ENCODE data around the gene CSNK1E. TPM values are rescaled to one million over a fixed set of nuclear protein-coding genes. Genes with fewer than 3 reads are reported as not detected.

Gene CSNK1E
- polyA plus RNA-seq, 4 donors, result 112 to 207 (median 160) TPM

- DNase-seq (ENCODE audit: low read depth in 4 of 4, low spot score in 2 of 4), result no peak
Measured at GRCh38 chr22:38309614-38310517, 7.4 kb downstream of the CSNK1E start.

GRCh38 chr22:38308791-38309498 lies 8.3 kb downstream of the CSNK1E start:
- no peak for DNase-seq (ENCODE audit: low read depth in 4 of 4, low spot score in 2 of 4)

DNA sequence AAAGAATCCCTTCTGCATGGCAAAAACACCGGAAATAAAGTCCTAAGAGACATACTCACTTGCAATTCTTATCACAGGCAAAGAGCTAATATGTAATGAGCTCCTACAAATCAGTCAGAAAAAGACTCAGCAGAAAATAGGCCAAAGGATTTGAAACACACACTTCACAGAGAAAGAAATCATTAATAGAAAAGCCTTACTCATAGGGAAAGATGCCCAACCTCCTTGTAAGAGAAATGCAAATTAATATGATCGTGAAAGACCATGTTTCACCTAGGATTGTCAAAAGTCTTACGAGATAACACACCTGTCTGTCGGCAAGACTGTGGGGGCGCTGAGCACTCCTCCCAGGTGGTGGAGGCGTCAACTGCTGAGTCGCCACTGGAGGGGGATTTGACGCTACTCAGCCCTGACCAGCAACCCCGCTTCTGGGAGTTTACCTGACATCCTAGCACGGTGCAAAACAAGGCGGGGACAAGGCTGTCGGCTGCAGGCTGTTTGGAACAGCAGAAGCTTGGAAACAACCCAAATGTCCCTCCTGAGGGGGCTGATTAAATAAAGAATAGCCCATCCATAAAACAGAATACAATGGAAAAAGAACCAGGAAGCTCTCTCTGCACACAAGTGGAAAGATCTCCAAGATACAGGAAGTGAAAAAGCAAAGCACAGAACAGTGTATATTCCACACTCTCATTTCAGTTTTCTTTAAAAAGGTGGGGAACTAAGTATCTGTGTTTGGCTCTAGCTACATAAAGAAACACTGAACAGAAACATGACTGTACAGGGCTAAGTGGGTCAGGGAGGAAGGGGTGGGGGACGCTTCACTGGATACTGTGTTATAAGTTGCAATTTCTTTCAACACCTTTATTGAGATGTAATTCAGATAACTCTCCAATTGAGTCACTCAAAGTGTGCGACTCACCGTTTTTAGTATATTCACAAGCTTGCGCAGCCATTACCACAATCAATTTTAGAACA lies 11.5 kb downstream of the CSNK1E start:
- no peak for DNase-seq (ENCODE audit: low read depth in 4 of 4, low spot score in 2 of 4)

GRCh38 chr22:38304526-38304925 lies 12.7 kb downstream of the CSNK1E start:
- no peak for DNase-seq (ENCODE audit: low read depth in 4 of 4, low spot score in 2 of 4)

DNA sequence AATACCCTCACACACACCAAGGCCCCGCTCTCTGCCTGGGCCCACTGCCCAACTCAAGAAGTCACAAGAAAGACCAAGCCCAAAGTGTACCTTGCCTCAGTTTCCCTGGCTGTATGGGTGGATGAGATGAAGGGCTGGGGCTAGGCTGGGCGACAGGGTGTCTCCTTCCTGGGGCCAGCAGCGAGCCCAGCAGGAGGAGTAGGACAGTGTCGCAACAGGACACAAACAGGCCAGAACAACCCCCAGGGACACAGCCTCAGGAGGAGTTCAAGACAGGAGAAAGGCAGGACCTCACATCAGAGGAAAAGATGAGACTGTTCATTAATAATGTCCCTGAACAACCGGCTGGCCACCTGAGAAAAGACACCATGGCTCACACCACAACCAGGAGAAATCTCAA lies 13.3 kb downstream of the CSNK1E start:
- no peak for DNase-seq (ENCODE audit: low read depth in 4 of 4, low spot score in 2 of 4)

GRCh38 chr22:38302906-38303305 lies 14.3 kb downstream of the CSNK1E start:
- no peak for DNase-seq (ENCODE audit: low read depth in 4 of 4, low spot score in 2 of 4)

DNA sequence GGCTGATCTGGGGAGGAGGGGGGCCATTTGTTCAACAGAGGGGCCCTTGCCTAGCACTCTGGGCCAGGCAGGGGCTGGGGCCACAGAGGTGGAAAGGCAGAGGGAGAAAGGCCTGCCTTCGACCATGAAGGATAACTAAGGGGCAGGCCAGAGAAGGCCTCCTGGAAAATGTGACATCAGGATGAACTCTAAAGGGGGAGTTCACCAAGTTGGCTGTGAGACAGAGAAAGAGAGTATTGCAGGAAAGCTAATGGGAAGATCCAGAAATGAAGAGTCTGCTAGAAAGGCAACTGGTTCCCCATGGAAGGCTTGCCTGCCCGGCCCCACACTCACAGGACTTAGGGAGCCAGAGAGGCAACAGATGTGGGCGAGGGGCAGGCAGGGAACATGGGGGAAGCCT lies 16.3 kb downstream of the CSNK1E start:
- DNase-seq (ENCODE audit: low read depth in 4 of 4, low spot score in 2 of 4), result no peak

DNA sequence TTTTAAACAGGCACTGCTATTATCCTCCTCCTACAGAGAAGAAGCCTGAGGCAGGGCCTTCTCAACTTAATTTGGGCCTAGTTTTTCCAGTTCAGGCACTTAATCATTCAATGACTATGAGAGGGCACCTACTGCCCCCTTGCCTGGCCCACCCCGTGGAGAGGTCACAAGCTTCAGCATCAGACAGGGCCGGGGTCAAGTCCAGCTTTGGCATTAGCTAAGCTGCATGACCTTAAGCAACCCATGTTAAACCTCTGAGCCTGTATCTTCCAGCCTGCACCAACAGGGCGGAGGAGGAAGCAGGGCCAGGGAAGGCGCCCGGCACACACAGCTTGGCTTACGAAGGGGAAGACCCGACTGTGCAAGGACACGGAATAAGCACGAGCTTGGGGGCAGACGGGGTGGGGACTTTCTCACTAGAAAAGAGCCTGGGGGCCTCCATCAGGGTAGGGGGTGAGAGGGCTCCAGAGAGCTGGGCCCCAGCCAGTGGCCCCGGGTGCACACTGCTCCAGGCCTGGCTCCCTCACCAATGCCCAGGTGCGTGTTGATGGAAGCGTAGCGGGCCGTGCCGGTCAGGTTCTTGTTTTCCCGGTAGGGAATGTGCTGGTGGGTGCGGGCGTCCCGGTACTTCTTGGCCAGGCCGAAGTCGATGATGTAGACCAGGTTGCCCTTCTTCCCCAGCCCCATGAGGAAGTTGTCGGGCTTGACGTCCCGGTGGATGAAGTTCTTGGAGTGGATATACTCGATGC lies 16.9 kb downstream of the CSNK1E start:
- DNase-seq (ENCODE audit: low read depth in 4 of 4, low spot score in 2 of 4), result no peak

DNA sequence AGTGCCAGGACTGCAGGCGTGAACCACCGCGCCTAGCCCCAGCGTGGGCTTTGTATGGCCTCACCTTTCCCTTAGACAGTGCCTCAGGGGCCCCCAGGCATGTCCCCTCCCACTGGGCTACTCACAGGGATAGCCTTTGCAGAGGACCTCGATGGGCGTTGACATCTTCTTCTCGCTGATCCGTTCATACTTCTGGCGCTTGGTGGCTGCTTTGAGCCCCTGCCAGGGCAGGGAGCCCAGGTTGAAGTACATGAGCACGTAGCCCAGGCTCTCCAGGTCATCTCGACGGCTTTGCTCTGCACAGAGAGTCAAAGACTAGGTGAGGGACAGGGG lies 17.5 kb downstream of the CSNK1E start:
- DNase-seq (ENCODE audit: low read depth in 4 of 4, low spot score in 2 of 4), result no peak

- no peak for DNase-seq (ENCODE audit: low read depth in 4 of 4, low spot score in 2 of 4)
Measured at GRCh38 chr22:38298312-38299005, 18.8 kb downstream of the CSNK1E start.

GRCh38 chr22:38296372-38296771 lies 20.9 kb downstream of the CSNK1E start:
- no peak for DNase-seq (ENCODE audit: low read depth in 4 of 4, low spot score in 2 of 4)

DNA sequence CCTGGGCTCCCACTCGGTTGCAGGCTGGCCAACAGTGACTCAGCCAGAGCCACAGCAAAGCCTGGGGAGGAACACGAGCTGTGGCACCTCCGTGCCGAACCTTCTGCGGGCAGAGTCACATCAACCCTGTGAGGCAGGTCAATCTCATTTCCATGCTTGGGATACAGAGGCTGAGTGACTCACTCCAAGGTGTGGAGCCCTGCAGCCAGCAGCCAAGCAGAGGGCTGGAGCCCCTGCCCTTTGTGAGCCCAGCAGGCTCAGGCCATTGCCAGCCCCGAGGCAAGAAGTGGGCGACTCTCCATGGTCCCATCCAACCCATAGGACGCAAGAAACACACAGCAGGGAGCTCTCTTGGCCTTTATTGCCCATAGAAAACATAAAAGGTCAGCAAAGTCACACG lies 21.4 kb downstream of the CSNK1E start:
- no peak for DNase-seq (ENCODE audit: low read depth in 4 of 4, low spot score in 2 of 4)

DNA sequence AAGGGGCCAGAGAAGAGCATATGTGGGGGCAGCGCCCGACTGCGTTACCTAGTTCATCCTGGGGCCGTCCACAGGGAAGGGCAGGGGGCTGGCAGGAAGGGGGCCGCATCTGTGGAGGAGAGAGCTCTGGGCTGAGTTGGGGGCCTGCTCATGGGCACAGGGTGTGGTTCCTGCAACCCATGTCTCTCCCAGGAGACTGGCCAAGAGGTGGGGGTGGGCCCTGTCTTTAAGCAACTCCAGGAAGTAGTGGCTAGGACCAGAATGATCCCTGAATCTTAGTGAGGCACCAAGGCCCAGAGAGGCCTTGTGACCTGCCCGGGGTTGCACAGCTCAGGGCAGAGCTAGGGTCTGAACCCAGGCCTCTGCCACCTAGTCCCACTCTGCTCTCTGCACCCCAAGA lies 21.9 kb downstream of the CSNK1E start:
- no peak for DNase-seq (ENCODE audit: low read depth in 4 of 4, low spot score in 2 of 4)

DNA sequence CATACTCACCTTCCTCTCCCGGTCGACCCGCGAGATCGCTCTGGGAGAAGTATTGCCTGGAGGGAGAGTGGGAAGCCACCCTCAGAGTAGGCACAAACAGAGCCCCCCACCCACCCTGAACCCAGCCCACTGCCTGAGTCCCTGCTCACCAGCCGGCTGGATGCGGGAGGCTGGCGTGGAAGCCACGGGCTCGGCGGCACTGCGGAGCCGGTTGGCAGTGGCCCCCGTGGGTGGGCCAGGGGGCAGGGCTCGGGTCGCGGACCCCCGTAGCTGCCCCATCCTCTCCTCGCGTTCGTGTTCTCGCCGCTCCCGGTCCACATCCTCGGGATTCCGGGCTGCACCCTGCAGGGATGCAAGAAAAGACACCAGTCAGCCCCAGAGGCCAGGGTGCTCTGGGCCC lies 23.0 kb downstream of the CSNK1E start:
- DNase-seq (ENCODE audit: low read depth in 4 of 4, low spot score in 2 of 4), result no peak

GRCh38 chr22:38292694-38293093 lies 24.5 kb downstream of the CSNK1E start:
- no peak for DNase-seq (ENCODE audit: low read depth in 4 of 4, low spot score in 2 of 4)

GRCh38 chr22:38291201-38291777 lies 25.9 kb downstream of the CSNK1E start:
- DNase-seq (ENCODE audit: low read depth in 4 of 4, low spot score in 2 of 4), result no peak

GRCh38 chr22:38290347-38290746 lies 26.9 kb downstream of the CSNK1E start:
- DNase-seq (ENCODE audit: low read depth in 4 of 4, low spot score in 2 of 4), result no peak

GRCh38 chr22:38289583-38290082 lies 27.6 kb downstream of the CSNK1E start:
- DNase-seq (ENCODE audit: low read depth in 4 of 4, low spot score in 2 of 4), result no peak
